Body of pancreas (tissue), 4 donors: ENCODE results near the gene AGRN.

ENCODE experiments used
- POLR2A ChIP-seq, 3 donors: fragments of 450-650 bp; IDR thresholded peaks; one replicate each; pipeline ENCODE4 v1.6.1; 2016; ENCODE audit warnings: antibody characterized with exemption in 3 of 3, mild to moderate bottlenecking in 2 of 3
- TF ChIP-seq, protein P1 (sequence below), 7 experiments: fragments of 450-650 bp in 4 of 7; fragments of 200-600 bp in 3 of 7; sonication (generic) in 3 of 7; IDR thresholded peaks; one replicate each; pipeline ENCODE4 v1.5.1; 2016 to 2019; ENCODE audit warnings: antibody characterized with exemption in 7 of 7

DNA sequence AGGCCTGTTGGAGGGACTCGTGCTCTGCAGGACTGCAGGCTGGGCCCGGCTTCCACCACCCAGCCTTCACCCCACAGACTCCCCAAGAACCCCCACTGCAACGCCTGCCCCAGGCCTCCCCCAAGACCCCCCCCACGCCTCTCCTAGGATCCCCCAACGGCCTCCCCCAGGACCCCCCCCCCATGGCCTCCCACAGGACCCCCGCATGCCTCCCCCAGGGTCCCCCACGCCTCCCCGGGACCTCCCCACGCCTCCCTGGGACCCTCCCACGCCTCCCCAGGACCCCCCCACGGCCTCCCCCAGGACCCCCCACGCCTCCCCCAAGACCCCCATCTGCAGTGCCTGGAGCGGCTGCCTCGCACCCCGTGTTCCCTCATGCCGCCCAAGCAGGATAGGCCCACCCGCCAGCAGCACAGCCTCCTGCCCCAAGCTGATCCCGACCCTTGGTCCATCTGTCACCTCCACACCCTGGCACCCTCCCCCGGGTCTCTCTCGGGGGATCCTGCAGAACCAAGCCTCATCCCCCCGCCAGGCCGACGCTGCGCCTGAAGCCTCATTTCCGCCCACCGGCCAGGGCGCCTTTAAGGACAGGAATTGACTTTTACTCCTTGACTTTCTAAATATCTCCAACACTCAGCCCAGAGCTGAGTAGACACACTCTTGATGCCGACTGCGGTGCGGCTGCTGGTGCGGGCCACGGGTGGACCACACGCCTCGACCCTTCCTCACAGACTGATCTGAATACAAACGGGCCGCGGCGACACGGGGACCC, 68.3 kb downstream of the AGRN start:
- TF ChIP-seq POLR2A (IDR thresholded peaks at IDR 0.05) = no peak
- TF ChIP-seq, protein P1, sequence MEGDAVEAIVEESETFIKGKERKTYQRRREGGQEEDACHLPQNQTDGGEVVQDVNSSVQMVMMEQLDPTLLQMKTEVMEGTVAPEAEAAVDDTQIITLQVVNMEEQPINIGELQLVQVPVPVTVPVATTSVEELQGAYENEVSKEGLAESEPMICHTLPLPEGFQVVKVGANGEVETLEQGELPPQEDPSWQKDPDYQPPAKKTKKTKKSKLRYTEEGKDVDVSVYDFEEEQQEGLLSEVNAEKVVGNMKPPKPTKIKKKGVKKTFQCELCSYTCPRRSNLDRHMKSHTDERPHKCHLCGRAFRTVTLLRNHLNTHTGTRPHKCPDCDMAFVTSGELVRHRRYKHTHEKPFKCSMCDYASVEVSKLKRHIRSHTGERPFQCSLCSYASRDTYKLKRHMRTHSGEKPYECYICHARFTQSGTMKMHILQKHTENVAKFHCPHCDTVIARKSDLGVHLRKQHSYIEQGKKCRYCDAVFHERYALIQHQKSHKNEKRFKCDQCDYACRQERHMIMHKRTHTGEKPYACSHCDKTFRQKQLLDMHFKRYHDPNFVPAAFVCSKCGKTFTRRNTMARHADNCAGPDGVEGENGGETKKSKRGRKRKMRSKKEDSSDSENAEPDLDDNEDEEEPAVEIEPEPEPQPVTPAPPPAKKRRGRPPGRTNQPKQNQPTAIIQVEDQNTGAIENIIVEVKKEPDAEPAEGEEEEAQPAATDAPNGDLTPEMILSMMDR (IDR thresholded peaks at IDR 0.05) = no peak
